GM19328 (cell line): Measurements from ENCODE around the gene ARNT2.

Experiments
- ATAC-seq: cut with Tn5 transposase; IDR thresholded peaks from one replicate; pipeline ENCODE4 v1.9.1; 2021; ENCODE audit warnings: mild to moderate bottlenecking, moderate library complexity; ENCODE audit not compliant: unreplicated experiment

ARNT2 gene

DNA sequence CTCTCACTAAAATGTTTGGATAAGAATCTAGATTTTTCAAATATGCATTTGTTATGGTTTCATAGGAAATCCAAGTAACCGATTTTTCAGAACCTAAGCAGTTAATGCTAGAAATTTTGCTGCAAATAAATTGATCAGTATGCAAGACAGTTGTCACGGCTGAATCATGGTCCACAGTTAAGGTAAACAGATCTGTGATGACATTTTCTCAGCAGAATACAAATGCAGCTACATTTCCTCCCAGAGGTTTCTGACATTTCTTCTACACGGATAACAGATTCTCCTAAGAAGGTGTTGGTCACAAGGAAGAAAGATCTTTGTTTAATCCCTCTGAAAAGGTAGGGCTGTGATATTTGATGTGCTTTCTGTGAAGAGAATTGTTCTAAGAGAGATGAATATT is 36.9 kb downstream of the ARNT2 start:
- no peak for ATAC-seq

DNA sequence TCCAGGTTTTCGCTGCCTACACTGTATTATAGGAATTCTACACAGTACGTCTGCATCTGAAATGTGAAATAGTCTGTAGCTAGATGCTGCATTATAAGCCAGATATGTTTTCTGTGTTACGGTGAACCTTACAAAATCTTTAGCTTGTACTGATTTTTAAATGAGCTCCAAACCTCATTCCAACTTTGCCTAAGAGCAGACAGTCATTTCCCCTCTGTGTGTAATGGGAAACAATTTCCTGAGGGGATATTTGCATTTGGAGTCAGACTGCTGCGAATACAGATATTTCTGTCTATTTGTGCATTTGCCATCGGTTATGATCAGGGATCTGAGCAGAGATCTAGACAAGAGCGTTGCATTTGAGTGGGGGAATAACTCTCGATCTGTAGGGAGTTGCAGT is 37.5 kb downstream of the ARNT2 start:
- no peak for ATAC-seq

DNA sequence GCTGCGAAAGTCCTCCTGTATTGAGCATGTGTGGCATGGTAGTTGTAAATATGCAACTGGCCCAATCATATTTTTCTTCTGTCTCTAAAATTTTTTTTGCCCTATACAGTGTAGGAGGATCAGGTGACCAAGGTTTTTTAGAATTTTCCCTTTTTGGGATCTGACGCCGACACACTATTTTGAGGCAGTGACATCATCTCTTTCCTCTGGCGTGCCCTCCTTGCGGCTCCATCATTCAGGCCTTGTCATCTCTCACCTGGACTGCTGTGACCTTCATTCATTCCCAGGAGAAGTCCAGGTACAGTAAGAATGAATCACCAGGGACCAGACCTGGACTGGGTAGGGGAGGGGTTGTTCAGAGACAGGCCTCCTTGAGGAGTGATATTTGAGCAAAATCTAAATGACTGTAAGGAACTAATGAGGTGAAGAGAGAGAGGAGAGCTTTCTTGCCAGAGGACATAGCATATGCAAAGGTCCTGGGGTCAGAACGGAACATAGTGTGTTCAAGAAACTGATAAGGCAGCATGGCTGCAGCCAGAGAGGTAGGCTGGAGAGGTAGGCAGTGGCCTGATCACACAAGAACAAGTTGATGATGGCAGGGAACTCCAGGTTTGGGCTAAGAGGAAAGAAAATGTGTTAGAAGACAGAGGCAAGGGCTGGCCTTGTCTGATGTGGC is 38.7 kb downstream of the ARNT2 start:
- no peak for ATAC-seq

DNA sequence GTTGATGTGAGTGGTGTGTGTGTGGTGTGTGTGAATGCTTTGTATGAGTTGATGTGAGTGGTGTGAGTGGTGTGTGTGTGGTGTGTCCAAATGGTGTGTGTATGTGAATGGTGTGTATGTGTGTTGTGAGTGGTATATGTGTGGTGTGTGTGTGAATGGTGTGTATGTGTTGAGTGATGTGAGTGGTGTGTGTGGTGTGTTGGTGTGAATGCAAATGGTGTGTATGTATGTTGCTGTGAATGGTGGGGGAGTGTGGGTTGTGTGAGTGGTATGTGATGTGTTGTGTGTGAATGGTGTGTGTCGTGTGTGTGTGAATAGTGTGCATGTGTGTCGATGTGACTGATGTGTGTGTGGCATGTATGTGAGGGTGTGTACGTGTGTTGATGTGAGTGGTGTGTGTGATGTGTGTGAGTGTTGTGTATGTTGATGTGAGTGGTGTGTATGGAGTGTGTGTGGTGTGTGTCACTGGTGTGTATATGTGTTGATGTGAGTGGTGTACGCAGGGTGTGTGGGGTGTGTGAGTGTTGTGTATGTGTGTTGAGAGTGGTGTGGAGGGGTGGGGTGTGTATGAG is 40.6 kb downstream of the ARNT2 start:
- no peak for ATAC-seq

DNA sequence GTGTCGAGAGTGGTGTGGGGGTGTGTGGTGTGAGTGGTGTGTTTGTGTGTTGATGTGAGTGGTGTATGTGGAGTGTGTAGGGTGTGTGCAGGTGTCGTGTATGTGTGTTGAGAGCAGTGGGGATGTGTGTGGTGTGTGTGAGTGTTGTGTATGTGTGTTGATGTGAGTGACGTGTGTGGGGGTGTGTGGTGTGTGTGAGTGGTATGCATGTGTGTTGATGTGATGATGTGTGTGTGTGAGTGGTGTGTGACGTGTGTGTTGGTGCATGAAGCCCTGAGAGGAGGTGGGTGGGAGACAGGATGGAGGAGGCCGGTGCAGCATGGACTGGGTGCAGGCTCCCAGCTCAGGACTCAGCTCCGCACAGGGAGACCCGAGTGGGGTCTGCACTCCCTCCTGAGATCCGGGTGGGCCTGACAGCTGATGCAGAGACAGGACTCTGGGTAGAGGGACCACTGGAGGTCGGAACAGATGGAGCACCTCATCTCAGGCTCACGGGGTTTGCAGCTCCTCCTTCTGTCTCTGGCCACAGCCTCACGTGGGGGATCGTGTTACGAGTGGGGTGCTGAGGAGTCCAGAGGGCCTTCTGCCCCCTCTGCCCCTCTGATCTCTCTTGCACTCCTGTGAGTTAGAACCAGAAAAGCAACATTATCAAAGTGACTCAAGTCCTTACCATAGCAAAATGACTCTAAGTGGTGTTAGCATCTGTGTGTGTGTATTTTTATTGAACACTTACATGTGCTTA is 41.3 kb downstream of the ARNT2 start:
- no peak for ATAC-seq

DNA sequence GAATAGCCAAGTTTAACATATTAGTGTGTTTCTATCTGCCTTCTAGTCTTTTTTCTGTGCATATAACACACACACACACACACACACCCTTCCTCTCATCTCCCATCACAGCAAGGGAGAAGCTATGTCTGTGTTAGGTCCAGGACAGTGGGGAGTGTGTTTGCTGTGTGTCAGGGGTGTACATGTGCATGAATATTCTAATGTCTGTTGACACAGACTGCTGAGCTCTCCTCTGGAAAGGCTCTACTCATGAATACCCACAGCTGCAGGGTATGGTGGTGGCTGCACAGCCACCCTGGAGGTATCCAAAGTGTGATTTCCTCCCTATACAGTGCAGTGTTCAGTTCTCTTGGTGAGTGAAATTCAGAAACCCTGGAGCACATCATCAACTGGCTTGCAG is 42.9 kb downstream of the ARNT2 start:
- no peak for ATAC-seq

DNA sequence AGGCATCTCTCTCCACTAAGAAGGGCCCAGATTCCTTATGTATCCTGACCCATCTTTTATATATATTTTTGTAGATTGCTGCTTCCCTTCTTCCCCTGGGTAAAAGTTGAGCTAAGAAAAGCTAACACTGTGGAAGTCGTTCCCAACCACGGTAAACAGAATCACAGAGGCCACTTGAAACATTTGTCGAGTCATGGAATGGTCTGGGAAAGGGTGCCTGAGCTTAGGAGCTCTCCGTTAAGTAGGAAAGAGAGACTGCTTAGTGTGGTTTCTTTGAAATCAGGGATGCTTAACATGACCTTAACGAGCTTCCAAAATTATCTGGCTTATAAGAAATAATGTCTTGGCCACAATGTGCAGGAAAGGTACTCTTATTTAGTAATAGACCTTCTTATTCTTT is 45.6 kb downstream of the ARNT2 start:
- no peak for ATAC-seq

DNA sequence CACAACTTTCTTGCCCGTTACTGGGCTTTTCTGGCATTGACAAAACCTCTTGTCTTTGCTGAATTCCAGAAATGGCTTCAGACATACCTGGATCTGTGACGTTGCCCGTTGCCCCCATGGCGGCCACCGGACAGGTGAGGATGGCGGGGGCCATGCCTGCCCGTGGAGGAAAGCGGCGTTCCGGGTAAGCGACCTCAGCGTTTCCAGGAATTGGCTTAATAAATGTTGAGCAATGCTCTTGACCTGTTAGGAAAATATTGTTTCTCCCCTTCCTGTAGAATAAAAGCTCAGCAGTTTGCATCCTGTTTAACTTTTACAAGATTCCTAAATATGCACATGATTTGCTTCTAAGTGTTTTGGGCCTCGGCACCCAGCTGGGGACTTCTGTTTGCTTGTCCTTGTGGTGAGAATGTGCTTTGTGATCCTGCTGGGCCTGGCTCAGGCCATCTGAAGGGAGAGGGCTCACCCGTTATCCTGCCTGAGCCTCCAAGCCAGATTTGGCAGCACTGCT is 46.7 kb downstream of the ARNT2 start:
- ATAC-seq, result no peak

DNA sequence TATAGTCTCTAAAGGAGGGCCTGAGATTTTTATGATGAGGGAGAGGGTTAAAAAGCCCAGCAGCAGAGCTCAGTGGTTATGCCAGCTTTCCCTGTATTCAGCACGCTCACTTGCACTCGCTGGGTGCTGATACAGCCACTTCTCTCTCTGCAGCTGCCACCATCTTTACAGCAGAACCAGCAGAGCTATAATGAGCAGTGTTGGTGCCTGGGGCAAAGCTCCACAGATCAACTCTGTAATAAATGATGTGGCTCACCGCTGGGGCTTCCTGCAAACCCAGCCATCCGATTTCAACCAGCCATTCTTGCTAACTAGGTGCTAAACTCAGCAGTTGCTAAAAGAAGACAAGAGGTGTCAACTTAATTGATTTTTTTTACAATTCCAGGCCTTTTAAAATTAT is 48.0 kb downstream of the ARNT2 start:
- no peak for ATAC-seq

DNA sequence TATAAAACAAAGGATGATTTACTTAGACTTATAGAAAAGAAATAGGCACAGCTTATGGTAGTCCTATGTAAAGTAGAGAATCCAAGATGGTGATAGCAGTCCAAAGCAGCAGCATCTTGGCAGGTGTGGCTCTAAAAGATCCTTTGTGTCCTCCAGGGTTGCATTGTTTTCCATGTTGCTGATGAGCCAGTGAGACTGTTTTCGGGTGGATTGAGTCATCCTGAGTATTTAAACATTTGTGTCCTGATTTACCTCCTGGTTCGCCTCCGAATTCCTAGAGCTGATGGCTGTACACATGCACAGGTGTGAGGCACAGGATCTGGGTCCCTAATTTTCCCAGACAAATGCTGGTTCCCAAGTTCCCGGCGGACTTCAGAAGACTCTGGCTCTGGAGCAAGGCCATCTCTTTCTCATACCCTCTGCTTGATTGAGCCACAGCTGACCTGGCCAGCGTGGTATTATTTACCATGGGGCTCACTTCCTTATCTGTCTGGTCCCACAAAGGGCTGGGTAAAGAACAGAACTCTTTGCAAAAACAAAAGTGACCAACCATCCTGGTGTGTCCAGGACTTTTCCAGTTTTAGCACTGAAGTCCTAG is 51.0 kb downstream of the ARNT2 start:
- no peak for ATAC-seq

DNA sequence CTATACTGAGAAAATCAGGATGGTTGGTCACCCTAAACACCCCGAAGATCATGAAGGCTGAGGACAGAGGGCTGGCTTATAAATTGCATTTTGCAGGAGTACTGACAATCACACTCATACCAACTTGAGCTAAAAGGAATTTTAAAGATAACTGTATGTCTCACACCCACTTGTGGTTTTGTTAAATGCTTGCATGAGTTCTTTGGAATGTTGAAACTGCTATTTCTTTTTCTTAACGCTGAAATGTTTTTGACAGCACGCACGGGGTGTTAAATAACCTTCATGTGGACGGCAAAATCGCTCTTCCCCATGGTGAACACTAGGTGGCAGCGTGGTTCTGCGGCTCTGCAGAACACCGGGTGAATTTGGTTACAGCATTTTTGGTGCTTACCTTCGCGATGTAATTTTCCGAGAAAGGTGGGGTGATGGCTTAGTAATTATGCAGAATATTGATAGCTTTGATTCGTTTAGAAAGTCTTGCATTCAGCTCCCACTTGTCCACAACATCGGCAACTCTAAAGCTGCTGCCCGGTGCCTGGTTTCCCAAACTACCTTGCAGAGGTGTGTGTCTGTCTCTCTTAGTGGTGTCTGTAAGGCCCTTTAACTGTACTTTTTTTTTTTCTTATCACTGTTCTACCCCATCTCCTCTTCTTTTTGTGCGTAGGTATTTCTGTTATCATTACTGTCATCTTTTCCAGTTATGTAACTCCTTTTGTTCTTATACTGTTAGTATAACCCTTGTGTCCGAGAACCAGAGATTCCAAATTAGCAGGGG is 51.7 kb downstream of the ARNT2 start:
- ATAC-seq, result no peak

DNA sequence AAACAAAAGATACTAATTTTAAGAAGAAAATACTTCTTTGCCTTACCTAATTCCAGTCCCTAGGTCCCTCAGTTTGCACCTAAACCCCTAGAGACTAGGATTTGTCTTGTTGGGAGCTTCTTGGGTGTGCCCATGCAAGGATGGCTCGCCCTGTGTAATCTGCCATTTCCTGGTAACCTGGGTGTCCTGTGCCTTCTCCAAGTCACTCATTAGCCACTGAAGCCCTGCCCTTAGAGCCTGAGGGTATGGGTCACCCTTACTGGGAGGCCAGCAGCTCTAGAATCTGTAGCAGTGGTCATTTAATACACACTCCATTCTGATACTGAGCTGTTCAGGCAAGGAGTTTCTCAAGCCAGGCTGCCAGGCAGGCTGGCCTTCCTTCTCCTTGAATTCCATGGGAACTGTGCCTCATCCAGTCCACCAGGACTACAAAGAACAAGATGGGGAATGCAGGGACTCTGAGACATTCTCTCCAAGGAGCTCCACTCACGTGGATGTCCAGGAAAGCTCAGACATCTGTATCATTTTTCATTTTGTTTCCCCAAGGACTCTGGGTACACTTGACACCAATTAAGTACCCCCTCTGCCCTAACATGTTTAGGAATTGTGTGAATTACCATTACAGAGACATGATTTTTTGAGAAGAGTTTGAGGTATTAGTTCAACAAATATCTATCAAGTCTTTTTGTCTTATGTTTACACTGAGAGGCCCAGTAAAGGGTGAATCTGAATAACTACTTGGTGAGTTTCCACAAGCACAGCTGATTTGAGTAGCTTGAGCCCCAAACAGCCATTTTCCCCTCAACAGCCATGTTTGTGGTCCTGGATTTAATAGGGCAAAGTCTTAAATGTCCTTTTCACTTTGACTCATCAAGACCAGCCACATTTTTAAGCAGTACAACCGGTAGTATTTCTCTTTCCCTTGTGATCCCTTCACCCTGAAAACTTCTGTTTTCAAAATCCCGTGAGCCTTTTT is 52.6 kb downstream of the ARNT2 start:
- ATAC-seq, result no peak

DNA sequence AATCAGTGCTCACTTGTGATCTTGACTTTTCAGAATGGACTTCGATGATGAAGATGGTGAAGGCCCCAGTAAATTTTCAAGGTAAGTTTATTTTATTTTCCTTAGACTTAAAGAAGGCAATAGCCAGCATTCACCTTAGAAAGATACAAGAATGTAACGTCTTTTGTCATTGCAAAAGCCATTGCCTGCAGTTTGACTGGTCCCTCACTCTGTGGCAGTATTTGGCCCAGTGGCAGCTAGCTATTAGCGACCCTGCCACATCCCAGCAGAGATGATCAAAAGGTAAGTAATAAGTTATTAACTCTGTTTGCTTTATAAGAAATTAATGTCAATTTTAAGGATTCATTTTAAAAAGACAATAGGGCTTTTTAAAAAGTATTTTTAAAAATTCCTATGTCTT is 53.7 kb downstream of the ARNT2 start:
- no peak for ATAC-seq

DNA sequence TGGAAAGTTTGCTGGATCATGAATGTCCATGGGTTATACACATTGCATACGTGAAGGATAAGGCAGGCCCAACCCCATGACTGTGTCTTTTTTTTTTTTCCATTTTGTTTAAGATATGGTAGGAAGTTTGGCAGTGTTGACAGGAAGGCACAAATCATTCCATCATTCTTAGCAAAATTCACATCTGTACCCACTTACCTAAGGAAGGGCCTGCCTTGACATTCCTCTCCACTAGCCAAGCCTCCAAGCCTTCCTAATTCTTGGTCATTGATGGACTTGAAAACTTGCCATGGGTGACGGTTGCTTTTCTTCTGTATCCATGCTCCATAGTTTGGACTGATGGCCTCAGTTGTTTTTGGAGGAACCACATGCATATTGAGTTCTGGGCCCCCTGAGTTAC is 54.4 kb downstream of the ARNT2 start:
- no peak for ATAC-seq

DNA sequence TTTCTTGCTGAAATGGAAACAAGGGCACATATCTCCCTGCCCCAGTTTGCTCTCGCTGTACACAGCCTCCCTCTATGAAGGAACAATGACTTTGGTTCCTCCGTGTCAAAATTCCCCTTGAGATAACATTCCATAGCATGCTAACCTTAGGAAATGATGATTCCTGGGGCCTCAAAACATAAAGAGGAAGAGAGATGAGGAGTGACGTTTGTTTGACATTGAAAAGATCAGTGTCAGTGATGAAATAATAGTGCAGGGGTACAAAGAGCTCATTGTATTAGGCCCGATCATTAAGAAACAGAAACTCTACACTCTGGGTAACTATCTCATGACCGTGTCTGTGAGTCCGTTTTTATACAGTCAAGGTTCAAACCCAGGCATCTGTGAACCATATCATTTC is 55.2 kb downstream of the ARNT2 start:
- no peak for ATAC-seq

DNA sequence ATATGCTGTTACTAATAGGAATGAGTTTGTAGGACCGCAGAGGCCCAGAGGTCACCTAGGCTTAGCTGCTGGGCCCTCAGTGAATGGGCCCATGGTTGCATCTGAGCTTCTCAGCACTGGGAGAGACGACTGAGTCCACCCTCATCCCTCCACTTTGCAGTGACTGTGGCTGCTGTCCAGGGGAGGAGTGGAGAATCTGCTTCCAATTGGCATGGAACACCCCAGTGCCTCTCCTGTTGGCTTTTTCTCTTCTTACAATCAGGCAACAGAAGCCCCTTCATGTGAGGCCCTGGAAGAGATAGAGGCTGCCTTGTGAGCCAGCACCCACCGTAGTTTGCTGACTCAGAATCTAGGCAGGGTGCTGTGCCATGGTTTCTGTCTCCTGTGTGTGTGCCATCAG is 55.6 kb downstream of the ARNT2 start:
- no peak for ATAC-seq

DNA sequence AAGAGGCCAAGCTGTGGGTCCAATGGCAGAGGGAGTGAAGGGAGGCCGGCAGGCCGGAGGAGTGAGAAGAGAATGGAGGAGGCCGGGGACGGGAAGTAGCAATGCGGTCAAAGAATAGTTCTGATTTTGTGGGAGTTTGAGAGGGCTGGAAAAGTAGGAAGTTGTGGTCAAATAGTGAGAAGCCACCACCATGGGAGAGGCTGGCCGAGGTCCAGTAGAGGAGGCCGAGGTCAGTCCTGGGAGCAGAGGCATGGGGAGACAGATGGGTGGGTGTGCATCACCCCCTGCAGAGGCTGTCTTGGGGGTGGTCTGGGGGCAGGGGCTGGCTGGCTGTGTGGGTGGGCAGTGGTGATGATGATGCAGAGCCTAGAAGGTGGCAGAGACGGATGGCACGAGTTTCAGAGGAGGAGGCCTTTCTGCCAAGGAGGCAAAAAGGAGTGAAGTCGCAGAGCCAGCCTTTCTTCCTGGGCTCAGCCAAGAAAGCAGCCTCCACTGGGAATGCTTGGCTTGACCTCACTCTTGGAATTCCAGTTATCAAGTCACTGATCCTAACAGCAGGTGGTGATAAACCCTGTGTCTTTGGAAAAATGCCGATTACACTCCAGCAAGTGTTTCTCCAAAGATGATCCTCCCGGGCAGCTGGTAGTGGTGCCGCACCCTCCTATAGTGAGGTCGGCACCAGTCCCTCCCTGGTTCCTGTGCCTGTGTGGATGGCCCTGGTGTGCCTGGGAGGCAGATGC is 57.3 kb downstream of the ARNT2 start:
- no peak for ATAC-seq

DNA sequence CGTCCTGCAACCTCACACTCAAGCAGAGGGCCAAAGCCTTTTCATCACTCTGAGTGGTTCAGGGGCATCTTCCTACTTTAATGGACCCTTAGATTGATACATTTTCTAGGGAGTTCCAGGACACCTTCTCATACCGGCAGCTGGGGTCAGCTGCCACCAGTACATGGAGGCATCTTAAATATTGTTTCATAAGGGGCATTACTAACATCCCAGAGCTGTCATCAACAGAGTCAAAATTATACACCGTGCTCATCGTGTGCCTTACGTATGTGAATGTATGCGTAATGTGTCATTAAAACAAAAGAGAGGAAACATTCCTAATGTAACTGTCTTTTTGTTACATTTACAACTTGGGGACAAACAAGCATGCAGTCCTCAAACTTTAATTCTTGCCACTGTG is 57.9 kb downstream of the ARNT2 start:
- no peak for ATAC-seq

DNA sequence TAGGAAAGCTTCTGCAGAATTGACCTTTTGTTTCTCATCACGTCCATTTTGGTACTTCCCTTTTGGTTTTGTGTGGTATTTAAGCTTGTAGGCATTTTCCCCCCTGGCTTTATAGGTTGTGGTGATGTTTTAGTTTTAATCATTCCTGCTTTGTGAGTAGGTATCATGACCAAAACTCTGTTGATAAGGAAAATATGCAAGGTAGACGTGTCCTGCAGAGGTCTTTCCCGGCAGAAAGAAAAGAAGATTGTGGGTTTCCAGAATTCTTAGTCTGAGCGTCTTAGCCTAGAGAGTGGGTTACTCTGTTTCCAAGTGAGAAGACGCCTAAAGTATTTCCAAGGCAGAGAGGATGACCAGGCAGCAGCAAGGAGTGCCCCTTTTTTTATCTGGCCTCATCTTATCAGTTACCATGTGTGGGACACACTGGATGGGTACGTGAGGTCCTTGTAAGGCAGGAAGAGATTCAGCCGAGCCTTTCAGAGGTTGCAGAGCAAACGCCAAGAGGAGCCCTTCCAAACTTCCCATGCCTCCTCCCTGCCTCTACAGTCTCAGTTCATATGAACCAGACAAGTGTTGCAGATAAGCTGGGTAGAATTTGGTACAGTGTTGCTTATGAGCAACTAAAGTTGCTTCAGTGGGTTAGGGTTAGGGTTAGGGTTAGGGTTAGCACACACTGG is 58.8 kb downstream of the ARNT2 start:
- no peak for ATAC-seq
